H9 (cell line): ENCODE data around the gene FGR. TPM values are rescaled to one million over a fixed set of nuclear protein-coding genes. Genes with fewer than 3 reads are reported as not detected.

Source experiments
- DNase-seq: peaks from one replicate; pipeline ENCODE4 v3.0.0-alpha.2; 2017
- H2AFZ ChIP-seq: one replicate; pipeline ENCODE4 v1.6.1; 2013; ENCODE audit warnings: mild to moderate bottlenecking, low read length, control low read depth, moderate library complexity
- H2AK5ac ChIP-seq: 2 replicates; pipeline ENCODE4 v1.6.1; 2013; ENCODE audit warnings: low read length, control low read depth, mixed read lengths; ENCODE audit not compliant: insufficient read length
- H2BK120ac ChIP-seq: one replicate; pipeline ENCODE4 v1.6.1; 2013; ENCODE audit warnings: low read depth, mild to moderate bottlenecking, low read length, control low read depth, inconsistent platforms; ENCODE audit not compliant: poor library complexity, severe bottlenecking
- H2BK12ac ChIP-seq: 2 replicates; pipeline ENCODE4 v1.6.1; 2013; ENCODE audit warnings: low read length, control low read depth, mixed read lengths, low read depth; ENCODE audit not compliant: insufficient read length
- H2BK15ac ChIP-seq: 2 replicates; pipeline ENCODE4 v1.6.1; 2013; ENCODE audit warnings: low read depth, low read length, control low read depth
- H2BK20ac ChIP-seq: one replicate; pipeline ENCODE4 v1.6.1; 2013; ENCODE audit warnings: low read depth, mild to moderate bottlenecking, low read length, control low read depth, inconsistent platforms; ENCODE audit not compliant: poor library complexity, severe bottlenecking
- H2BK5ac ChIP-seq: 2 replicates; pipeline ENCODE4 v1.6.1; 2013; ENCODE audit warnings: low read length, control low read depth, mixed read lengths; ENCODE audit not compliant: insufficient read length
- H3K14ac ChIP-seq: 2 replicates; pipeline ENCODE4 v1.6.1; 2013; ENCODE audit warnings: low read length, control low read depth; ENCODE audit not compliant: insufficient read depth
- H3K18ac ChIP-seq: 2 replicates; pipeline ENCODE4 v1.6.1; 2013; ENCODE audit warnings: low read depth, mild to moderate bottlenecking, mixed read lengths, low read length, control low read depth; ENCODE audit not compliant: insufficient read length
- H3K23ac ChIP-seq: 2 replicates; pipeline ENCODE4 v1.6.1; 2013; ENCODE audit warnings: low read length, control low read depth, mixed read lengths, low read depth; ENCODE audit not compliant: insufficient read length
- H3K23me2 ChIP-seq: 2 replicates; pipeline ENCODE4 v1.6.1; 2013; ENCODE audit warnings: low read depth, mild to moderate bottlenecking, mixed read lengths, low read length, control low read depth; ENCODE audit not compliant: insufficient read length, poor library complexity, severe bottlenecking
- H3K27ac ChIP-seq: 2 replicates; pipeline ENCODE4 v1.5.1; 2013; ENCODE audit warnings: low read length, control low read depth, mixed read lengths, low read depth; ENCODE audit not compliant: insufficient read length
- H3K27me3 ChIP-seq: 2 replicates; pipeline ENCODE4 v1.6.1; 2013; ENCODE audit warnings: low read length, control low read depth, inconsistent platforms; ENCODE audit not compliant: insufficient read depth
- H3K4ac ChIP-seq: 2 replicates; pipeline ENCODE4 v1.6.1; 2013; ENCODE audit warnings: low read depth, mild to moderate bottlenecking, control low read depth, inconsistent platforms, low read length, moderate library complexity
- H3K4me1 ChIP-seq: 2 replicates; pipeline ENCODE4 v1.6.1; 2013; ENCODE audit warnings: low read length, control low read depth, inconsistent platforms; ENCODE audit not compliant: insufficient read depth
- H3K4me2 ChIP-seq: 2 replicates; pipeline ENCODE4 v1.6.1; 2013; ENCODE audit warnings: low read length, control low read depth, mixed read lengths; ENCODE audit not compliant: insufficient read length, insufficient read depth
- H3K56ac ChIP-seq: 2 replicates; pipeline ENCODE4 v1.6.1; 2013; ENCODE audit warnings: low read depth, mild to moderate bottlenecking, mixed read lengths, low read length, control low read depth; ENCODE audit not compliant: insufficient read length
- H3K79me1 ChIP-seq: 2 replicates; pipeline ENCODE4 v1.6.1; 2013; ENCODE audit warnings: low read depth, mild to moderate bottlenecking, moderate library complexity, low read length, control low read depth, inconsistent platforms; ENCODE audit not compliant: insufficient read depth, poor library complexity, severe bottlenecking
- H3K79me2 ChIP-seq: 2 replicates; pipeline ENCODE4 v1.6.1; 2013; ENCODE audit warnings: low read length, control low read depth, inconsistent platforms; ENCODE audit not compliant: insufficient read depth
- H3K9ac ChIP-seq: 2 replicates; pipeline ENCODE4 v1.6.1; 2013; ENCODE audit warnings: low read length, control low read depth, mixed read lengths; ENCODE audit not compliant: insufficient read length; ENCODE audit errors: extremely low read depth
- H3K9me3 ChIP-seq: one replicate; pipeline ENCODE4 v1.6.1; 2013; ENCODE audit warnings: low read depth, low read length, inconsistent platforms; ENCODE audit not compliant: control insufficient read depth
- H3T11ph ChIP-seq: one replicate; pipeline ENCODE4 v1.6.1; 2013; ENCODE audit warnings: mild to moderate bottlenecking, low read length, control low read depth, inconsistent platforms
- H4K20me1 ChIP-seq: one replicate; pipeline ENCODE4 v1.6.1; 2013; ENCODE audit not compliant: control insufficient read depth, insufficient read length, insufficient read depth
- H4K5ac ChIP-seq: 2 replicates; pipeline ENCODE4 v1.6.1; 2013; ENCODE audit warnings: low read depth, mild to moderate bottlenecking, mixed read lengths, low read length, control low read depth; ENCODE audit not compliant: insufficient read length
- H4K8ac ChIP-seq: replicated peaks from 2 replicates; pipeline ENCODE4 v1.6.1; 2013; ENCODE audit warnings: low read length, control low read depth, mixed read lengths, low read depth; ENCODE audit not compliant: insufficient read length
- H4K91ac ChIP-seq: 2 replicates; pipeline ENCODE4 v1.6.1; 2013; ENCODE audit warnings: low read depth, mild to moderate bottlenecking, moderate library complexity, mixed read lengths, low read length, control low read depth; ENCODE audit not compliant: insufficient read length
- H3K27ac Mint-ChIP-seq, 3 experiments: 2 replicates in 2 of 3; 3 replicates in 1 of 3; pipeline ENCODE4 v1.8.0; 2020 to 2021; ENCODE audit warnings: mixed read lengths in 3 of 3, mild to moderate bottlenecking in 1 of 3, moderate library complexity in 1 of 3
- H3K27me3 Mint-ChIP-seq: 2 replicates; pipeline ENCODE4 v1.8.0; 2021; ENCODE audit warnings: low read depth, mild to moderate bottlenecking, moderate library complexity, mixed read lengths
- H3K36me3 Mint-ChIP-seq, 3 experiments: 2 replicates in 2 of 3; 3 replicates in 1 of 3; pipeline ENCODE4 v1.8.0; 2020 to 2021; ENCODE audit warnings: low read depth in 3 of 3, mixed read lengths in 3 of 3; ENCODE audit not compliant: insufficient read depth in 1 of 3
- H3K4me1 Mint-ChIP-seq, 2 experiments: 2 replicates each; pipeline ENCODE4 v1.8.0; 2020; ENCODE audit warnings: mixed read lengths in 2 of 2
- H3K4me3 Mint-ChIP-seq, 2 experiments: 2 replicates in 1 of 2; 3 replicates in 1 of 2; pipeline ENCODE4 v1.8.0; 2020 to 2021; ENCODE audit warnings: mild to moderate bottlenecking in 2 of 2, mixed read lengths in 2 of 2, moderate library complexity in 1 of 2
- H3K9me3 Mint-ChIP-seq, 2 experiments: 2 replicates in 1 of 2; 3 replicates in 1 of 2; pipeline ENCODE4 v1.8.0; 2020; ENCODE audit warnings: mild to moderate bottlenecking in 2 of 2, mixed read lengths in 2 of 2, moderate library complexity in 1 of 2
- CTCF ChIP-seq: fragments of 200-600 bp; sonication (generic); conservative IDR thresholded peaks from 3 replicates; pipeline ENCODE4 v1.8.0; 2021; ENCODE audit warnings: antibody characterized with exemption, mild to moderate bottlenecking
- WGBS: extraction: QIAGEN DNeasy Blood & Tissue Kit; methylation state at CpG from one replicate; pipeline ENCODE4 v1.1.7; 2013; ENCODE audit warnings: missing lambda C conversion rate, low lambda C conversion rate, mixed read lengths; ENCODE audit not compliant: insufficient read length; ENCODE audit errors: extremely low coverage; 5-methylcytosine and 5-hydroxymethylcytosine counted together
- total RNA-seq: library from RNA; stranded (reverse); gene quantifications from 2 replicates; pipeline ENCODE4 v1.2.1, GENCODE V29; 2021

The FGR gene
- total RNA-seq, 1 experiment from 2014 or later = not detected

GRCh38 chr1:27589841-27590426 lies 45.1 kb downstream of the FGR start:
- peaks cover 7% of the 10 kb centered on the region; the same call in 1 of the 2 replicates for H3K4me1 ChIP-seq
- no peaks in the 10 kb centered on the region for H3K9me3 Mint-ChIP-seq
- no peaks in the 10 kb centered on the region for H3K9me3 ChIP-seq
- no peak for DNase-seq
- peaks cover 2% of the 10 kb centered on the region; the same call in 1 of the 2 replicates for H3K79me2 ChIP-seq
- TF ChIP-seq CTCF = no peak
- H4K8ac ChIP-seq = no peak overlapping the region
- H3K27ac ChIP-seq = no peak overlapping the region
- WGBS = no CpG with 5 or more reads among the region's 13 CpGs
- H2BK5ac ChIP-seq = no peak overlapping the region
- no peaks in the 10 kb centered on the region for H3K23me2 ChIP-seq
- no peak overlapping the region for H4K5ac ChIP-seq
- H3K79me1 ChIP-seq = no peaks in the 10 kb centered on the region
- no peak overlapping the region for H2BK15ac ChIP-seq
- H4K20me1 ChIP-seq = peaks cover 2% of the 10 kb centered on the region
- no peak overlapping the region for H3K4me3 Mint-ChIP-seq
- H3T11ph ChIP-seq = no peak overlapping the region
- H3K27me3 Mint-ChIP-seq = no peaks in the 10 kb centered on the region
- H3K36me3 Mint-ChIP-seq = no peaks in the 10 kb centered on the region
- H3K4me1 Mint-ChIP-seq = peaks cover 9 to 19% of the 10 kb centered on the region in 2 experiments; a peak in 3 of 4 replicates
- no peaks in the 10 kb centered on the region for H3K27me3 ChIP-seq
- no peak overlapping the region for H3K56ac ChIP-seq
- no peak overlapping the region for H3K4ac ChIP-seq
- H3K9ac ChIP-seq = no peak overlapping the region
- H3K23ac ChIP-seq = no peak overlapping the region
- H3K18ac ChIP-seq = no peak overlapping the region
- no peak overlapping the region for H4K91ac ChIP-seq
- no peak overlapping the region for H3K4me2 ChIP-seq
- no peak overlapping the region for H3K14ac ChIP-seq
- no peak overlapping the region for H2AFZ ChIP-seq
- H2BK20ac ChIP-seq = no peak overlapping the region
- H2BK120ac ChIP-seq = no peak overlapping the region
- H2BK12ac ChIP-seq = no peak overlapping the region
- H2AK5ac ChIP-seq = no peak overlapping the region
- no peak overlapping the region for H3K27ac Mint-ChIP-seq
